Endothelial cell (in vitro differentiated cells): ENCODE data around the gene LMBR1L. TPM values are rescaled to one million over a fixed set of nuclear protein-coding genes. Genes with fewer than 3 reads are reported as not detected.
"Not testable (repeated sequence)": the region's sequence is repeated elsewhere in the genome, so short reads cannot be mapped to it uniquely, and the experiment has no call there.

Experiments used
- DNase-seq: peaks from one replicate; pipeline ENCODE4 v3.0.0; 2021; ENCODE audit warnings: low spot score
- H3K27ac Mint-ChIP-seq: one replicate; pipeline ENCODE4 v1.8.0; 2021; ENCODE audit warnings: mixed read lengths, inconsistent platforms; ENCODE audit not compliant: unreplicated experiment
- H3K27me3 Mint-ChIP-seq: one replicate; pipeline ENCODE4 v1.8.0; 2021; ENCODE audit warnings: mild to moderate bottlenecking, moderate library complexity, mixed read lengths, inconsistent platforms; ENCODE audit not compliant: unreplicated experiment
- H3K36me3 Mint-ChIP-seq: one replicate; pipeline ENCODE4 v1.8.0; 2021; ENCODE audit warnings: mild to moderate bottlenecking, low read depth, mixed read lengths, inconsistent platforms; ENCODE audit not compliant: unreplicated experiment
- H3K4me1 Mint-ChIP-seq: one replicate; pipeline ENCODE4 v1.8.0; 2021; ENCODE audit warnings: mild to moderate bottlenecking, mixed read lengths, inconsistent platforms; ENCODE audit not compliant: unreplicated experiment
- H3K4me3 Mint-ChIP-seq: one replicate; pipeline ENCODE4 v1.8.0; 2021; ENCODE audit warnings: mild to moderate bottlenecking, mixed read lengths, inconsistent platforms; ENCODE audit not compliant: unreplicated experiment
- H3K9me3 Mint-ChIP-seq: one replicate; pipeline ENCODE4 v1.8.0; 2021; ENCODE audit warnings: mixed read lengths, inconsistent platforms; ENCODE audit not compliant: unreplicated experiment
- total RNA-seq: library from RNA; stranded (reverse); fragmentation: NEBNext Ultra II Directional; extraction: Animal tissue kit (Norgen Biotek cat#: 25700); gene quantifications from one replicate; pipeline ENCODE4 v1.2.1, GENCODE V29; 2021; ENCODE audit not compliant: unreplicated experiment
- TF ChIP-seq, protein P1 (sequence below): fragments of 200-600 bp; sonication (generic); IDR thresholded peaks from one replicate; pipeline ENCODE4 v1.5.0; 2021; ENCODE audit warnings: antibody characterized with exemption; ENCODE audit not compliant: unreplicated experiment

LMBR1L gene
- total RNA-seq, 1 donor from 2014 or later = 175 TPM

DNA sequence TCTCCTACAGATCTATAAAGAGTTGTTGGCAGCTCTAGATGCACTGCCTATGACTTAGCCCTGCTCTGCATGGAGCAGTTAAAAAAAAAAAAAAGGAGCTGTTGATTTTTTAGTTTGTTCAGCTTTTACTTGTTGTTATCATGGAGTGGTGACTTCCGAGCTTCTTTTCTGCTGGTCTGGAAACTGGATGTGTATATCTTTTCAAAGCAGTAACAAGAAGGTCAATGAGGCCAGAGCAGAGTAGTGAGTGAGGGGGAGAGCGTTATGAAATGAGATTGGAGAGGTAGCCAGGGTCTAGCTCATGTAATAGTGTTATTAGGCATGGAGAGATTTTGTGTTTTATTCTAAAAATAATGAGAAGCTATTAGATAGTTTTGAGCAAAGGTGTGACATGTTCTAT, 33.7 kb upstream of the LMBR1L start:
- no peak for DNase-seq
- Mint-ChIP-seq H3K27me3 (no peaks in the 10 kb centered on the region), H3K36me3 (no peaks in the 10 kb centered on the region), H3K9me3 (no peaks in the 10 kb centered on the region), H3K4me1 (no peaks in the 10 kb centered on the region), H3K27ac (no peak overlapping the region), H3K4me3 (no peak overlapping the region)
- TF ChIP-seq, protein P1, sequence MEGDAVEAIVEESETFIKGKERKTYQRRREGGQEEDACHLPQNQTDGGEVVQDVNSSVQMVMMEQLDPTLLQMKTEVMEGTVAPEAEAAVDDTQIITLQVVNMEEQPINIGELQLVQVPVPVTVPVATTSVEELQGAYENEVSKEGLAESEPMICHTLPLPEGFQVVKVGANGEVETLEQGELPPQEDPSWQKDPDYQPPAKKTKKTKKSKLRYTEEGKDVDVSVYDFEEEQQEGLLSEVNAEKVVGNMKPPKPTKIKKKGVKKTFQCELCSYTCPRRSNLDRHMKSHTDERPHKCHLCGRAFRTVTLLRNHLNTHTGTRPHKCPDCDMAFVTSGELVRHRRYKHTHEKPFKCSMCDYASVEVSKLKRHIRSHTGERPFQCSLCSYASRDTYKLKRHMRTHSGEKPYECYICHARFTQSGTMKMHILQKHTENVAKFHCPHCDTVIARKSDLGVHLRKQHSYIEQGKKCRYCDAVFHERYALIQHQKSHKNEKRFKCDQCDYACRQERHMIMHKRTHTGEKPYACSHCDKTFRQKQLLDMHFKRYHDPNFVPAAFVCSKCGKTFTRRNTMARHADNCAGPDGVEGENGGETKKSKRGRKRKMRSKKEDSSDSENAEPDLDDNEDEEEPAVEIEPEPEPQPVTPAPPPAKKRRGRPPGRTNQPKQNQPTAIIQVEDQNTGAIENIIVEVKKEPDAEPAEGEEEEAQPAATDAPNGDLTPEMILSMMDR = no peak

GRCh38 chr12:49138999-49139398, 28.4 kb upstream of the LMBR1L start:
- TF ChIP-seq, protein P1 = no peak
- no peak for DNase-seq

GRCh38 chr12:49138587-49138986, 27.9 kb upstream of the LMBR1L start:
- TF ChIP-seq, protein P1 = no peak
- Mint-ChIP-seq H3K9me3 (no peaks in the 10 kb centered on the region), H3K27me3 (no peaks in the 10 kb centered on the region), H3K27ac (no peak overlapping the region), H3K4me3 (no peak overlapping the region), H3K4me1 (no peaks in the 10 kb centered on the region), H3K36me3 (no peaks in the 10 kb centered on the region)
- DNase-seq = no peak

More at GRCh38 chr12:49138999-49139398, 28.4 kb upstream of the LMBR1L start:
- Mint-ChIP-seq H3K36me3 (no peaks in the 10 kb centered on the region), H3K27me3 (no peaks in the 10 kb centered on the region), H3K4me1 (no peaks in the 10 kb centered on the region), H3K27ac (no peak overlapping the region), H3K9me3 (no peaks in the 10 kb centered on the region), H3K4me3 (no peak overlapping the region)

DNA sequence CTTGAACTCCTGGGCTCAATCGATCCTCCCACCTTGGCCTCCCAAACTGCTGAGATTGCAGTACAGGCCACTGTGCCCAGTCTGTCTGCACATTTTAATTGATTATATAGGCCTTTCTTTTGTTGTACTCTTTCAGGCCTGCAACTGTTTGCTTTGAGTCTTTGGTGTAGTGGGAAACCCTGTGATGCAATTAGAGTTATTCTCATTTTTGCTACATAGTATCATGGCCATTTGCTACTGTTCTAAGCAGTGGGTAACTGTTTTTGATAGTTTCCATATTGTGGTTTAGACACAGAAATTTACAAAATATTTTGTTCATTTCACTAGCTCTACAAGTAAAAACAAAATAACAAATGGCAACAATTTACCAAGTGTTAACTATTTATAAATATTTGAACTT, 26.8 kb upstream of the LMBR1L start:
- Mint-ChIP-seq H3K36me3 (no peaks in the 10 kb centered on the region), H3K4me1 (no peaks in the 10 kb centered on the region), H3K27me3 (no peaks in the 10 kb centered on the region), H3K9me3 (no peaks in the 10 kb centered on the region), H3K4me3 (no peak overlapping the region), H3K27ac (no peak overlapping the region)
- TF ChIP-seq, protein P1 = no peak
- DNase-seq = no peak

DNA sequence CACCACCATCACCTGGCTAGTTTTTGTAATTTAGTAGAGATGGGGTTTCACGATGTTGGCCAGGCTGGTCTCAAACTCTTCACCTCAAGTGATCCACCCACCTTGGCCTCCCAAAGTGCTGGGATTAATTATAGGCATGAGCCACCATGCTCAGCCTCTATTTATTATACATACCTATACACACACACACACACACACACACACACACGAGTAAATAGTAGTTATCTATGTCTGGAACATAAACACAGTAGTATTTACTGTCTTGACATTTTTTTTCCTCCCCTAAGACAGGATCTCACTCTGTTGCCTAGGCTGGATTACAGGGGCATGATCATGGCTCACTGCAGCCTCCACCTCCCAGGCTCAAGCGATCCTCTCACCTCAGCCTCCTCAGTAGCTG, 26.4 kb upstream of the LMBR1L start:
- H3K4me1 Mint-ChIP-seq, H3K36me3 Mint-ChIP-seq, H3K27ac Mint-ChIP-seq, H3K27me3 Mint-ChIP-seq, H3K9me3 Mint-ChIP-seq, DNase-seq, H3K4me3 Mint-ChIP-seq: not testable (repeated sequence)

DNA sequence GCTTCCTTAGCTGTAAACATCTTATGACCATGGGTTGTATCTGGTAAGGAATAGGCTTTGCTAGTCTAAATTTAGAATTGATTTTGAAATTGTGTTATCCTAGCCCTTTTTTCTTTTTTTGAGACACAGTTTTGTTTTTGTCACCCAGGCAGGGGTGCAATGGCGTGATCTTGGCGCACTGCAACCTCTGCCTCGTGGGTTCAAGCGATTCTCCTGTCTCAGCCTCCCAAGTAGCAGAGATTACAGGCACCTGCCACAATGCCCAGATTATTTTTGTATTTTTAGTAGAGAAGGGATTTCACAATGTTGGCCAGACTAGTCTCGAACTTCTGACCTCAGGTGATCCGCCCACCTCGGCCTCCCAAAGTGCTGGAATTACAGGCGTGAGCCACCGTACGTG, 22.9 kb upstream of the LMBR1L start:
- Mint-ChIP-seq H3K4me1 (peaks cover 25% of the 10 kb centered on the region), H3K9me3 (no peaks in the 10 kb centered on the region), H3K27me3 (peaks cover 11% of the 10 kb centered on the region), H3K36me3 (peaks cover 16% of the 10 kb centered on the region), H3K4me3 (no peak overlapping the region), H3K27ac (no peak overlapping the region)
- DNase-seq = no peak
- TF ChIP-seq, protein P1 = no peak
